AG09309 (cell line): ENCODE measurements around the gene ITGA4.

Experiments used
- DNase-seq: peaks from one replicate; pipeline ENCODE4 v3.0.0-alpha.2; 2010; ENCODE audit warnings: low read depth
- H3K4me3 ChIP-seq: 2 replicates; pipeline ENCODE4 v1.5.1; 2011; ENCODE audit warnings: mild to moderate bottlenecking, low read depth, low read length, moderate library complexity; ENCODE audit not compliant: control insufficient read depth
- TF ChIP-seq, protein P1 (sequence below): IDR thresholded peaks from 2 replicates; pipeline ENCODE4 v1.5.1; 2011; ENCODE audit warnings: mild to moderate bottlenecking, low read depth, low read length, inconsistent platforms; ENCODE audit not compliant: insufficient read depth, control insufficient read depth; ENCODE audit errors: missing control alignments

Gene ITGA4

GRCh38 chr2:181421464-181421863, 35.7 kb upstream of the ITGA4 start:
- DNase-seq, result no peak
- TF ChIP-seq, protein P1, sequence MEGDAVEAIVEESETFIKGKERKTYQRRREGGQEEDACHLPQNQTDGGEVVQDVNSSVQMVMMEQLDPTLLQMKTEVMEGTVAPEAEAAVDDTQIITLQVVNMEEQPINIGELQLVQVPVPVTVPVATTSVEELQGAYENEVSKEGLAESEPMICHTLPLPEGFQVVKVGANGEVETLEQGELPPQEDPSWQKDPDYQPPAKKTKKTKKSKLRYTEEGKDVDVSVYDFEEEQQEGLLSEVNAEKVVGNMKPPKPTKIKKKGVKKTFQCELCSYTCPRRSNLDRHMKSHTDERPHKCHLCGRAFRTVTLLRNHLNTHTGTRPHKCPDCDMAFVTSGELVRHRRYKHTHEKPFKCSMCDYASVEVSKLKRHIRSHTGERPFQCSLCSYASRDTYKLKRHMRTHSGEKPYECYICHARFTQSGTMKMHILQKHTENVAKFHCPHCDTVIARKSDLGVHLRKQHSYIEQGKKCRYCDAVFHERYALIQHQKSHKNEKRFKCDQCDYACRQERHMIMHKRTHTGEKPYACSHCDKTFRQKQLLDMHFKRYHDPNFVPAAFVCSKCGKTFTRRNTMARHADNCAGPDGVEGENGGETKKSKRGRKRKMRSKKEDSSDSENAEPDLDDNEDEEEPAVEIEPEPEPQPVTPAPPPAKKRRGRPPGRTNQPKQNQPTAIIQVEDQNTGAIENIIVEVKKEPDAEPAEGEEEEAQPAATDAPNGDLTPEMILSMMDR, result no peak
- H3K4me3 ChIP-seq, result no peak overlapping the region

GRCh38 chr2:181426672-181427071, 30.5 kb upstream of the ITGA4 start:
- no peak overlapping the region for H3K4me3 ChIP-seq
- no peak for DNase-seq
- TF ChIP-seq, protein P1, result no peak

DNA sequence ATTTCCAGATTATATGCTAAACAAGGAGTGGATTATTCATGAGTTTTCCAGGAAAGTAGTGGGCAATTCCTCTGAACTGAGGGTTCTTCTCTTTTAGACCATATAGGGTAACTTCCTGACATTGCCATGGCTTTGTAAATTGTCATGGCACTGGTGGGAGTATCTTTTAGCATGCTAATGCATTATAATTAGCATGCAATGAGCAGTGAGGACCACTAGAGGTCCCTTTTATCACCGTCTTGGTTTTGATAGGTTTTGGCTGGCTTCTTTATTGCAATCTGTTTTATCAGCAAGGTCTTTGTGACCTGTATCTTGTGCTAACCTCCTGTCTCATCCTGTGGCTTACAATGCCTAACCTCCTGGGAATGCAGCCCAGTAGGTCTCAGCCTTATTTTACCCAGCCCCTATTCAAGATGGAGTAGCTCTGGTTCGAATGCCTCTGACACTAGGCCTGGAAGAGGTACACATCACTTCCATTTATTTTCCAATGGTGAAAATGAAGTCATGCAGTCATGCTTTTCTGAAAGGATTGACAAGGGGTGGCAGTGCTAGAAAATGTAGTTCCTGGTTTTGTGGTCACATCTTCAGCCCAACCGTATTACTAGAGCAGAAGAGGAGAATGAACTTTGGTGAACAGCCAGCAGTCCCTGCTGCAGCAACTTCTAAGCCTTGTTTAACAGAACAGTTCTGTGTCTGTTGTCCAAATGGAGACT, 26.6 kb upstream of the ITGA4 start:
- TF ChIP-seq, protein P1, result peak; percentile 37
- DNase-seq, result no peak
- H3K4me3 ChIP-seq, result no peak overlapping the region

GRCh38 chr2:181431674-181432073, 25.5 kb upstream of the ITGA4 start:
- DNase-seq, result no peak
- no peak overlapping the region for H3K4me3 ChIP-seq
- TF ChIP-seq, protein P1, result no peak

DNA sequence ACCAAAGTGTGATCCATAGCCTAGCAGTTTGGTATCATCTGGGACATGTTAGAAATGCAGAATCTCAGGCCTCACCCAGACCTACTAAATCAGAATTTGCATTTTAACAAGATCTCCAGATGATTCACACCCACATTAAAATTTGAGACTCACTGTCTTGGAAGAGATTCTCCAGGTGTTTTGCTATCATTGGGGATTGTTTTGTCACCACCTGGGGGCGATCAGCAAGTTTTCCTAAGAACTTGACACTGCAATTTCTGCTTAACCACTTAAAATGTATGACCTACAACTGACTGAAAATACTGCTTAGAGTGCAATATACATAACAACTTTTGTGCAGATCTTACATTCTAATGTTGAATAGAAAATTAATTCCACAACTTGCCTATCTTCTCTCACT, 18.9 kb upstream of the ITGA4 start:
- no peak for DNase-seq
- TF ChIP-seq, protein P1, result no peak

DNA sequence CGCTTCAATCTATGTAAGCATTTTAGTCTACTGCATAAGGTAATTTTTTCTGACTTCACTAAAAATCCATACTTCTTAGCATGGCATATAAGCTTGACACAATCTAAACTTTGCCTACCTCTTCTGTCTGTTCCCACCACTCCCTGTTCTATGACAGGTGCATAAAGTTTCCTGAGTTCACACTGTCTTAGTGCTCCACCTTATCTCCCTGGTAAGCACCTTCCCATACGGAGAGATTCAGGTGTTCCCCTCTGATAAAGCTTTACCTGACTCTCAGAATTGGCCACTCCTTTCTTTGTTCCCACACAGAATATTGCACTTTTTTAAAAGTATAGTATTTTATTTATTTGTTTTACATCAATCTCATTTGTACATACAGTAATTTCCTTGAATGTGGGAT, 16.8 kb upstream of the ITGA4 start:
- TF ChIP-seq, protein P1, result no peak
- H3K4me3 ChIP-seq, result no peak overlapping the region
- no peak for DNase-seq

More for the DNA sequence above, 18.9 kb upstream of the ITGA4 start:
- no peak overlapping the region for H3K4me3 ChIP-seq
